ENCODE measurements around the gene ASB8. TPM values are rescaled to one million over a fixed set of nuclear protein-coding genes. Genes with fewer than 3 reads are reported as not detected.

ASB8 gene
- total RNA-seq, 4 donors from 2014 or later, result 134 to 359 (median 210) TPM

- Histone ChIP-seq H3K27me3 (no peaks in the 10 kb centered on the region), H3K4me1 (peaks cover 20 to 27% of the 10 kb centered on the region in 2 donors), H3K4me3 (peak overlapping the region; percentile 77 to 92 (median 89)), H3K27ac (peak overlapping the region; percentile 87 to 96 (median 90)), H3K36me3 (no peaks in the 10 kb centered on the region), H3K9me3 (no peaks in the 10 kb centered on the region)
- in situ Hi-C loops (cut with MboI; ENCODE audit: low sequenced_read_pairs in 4 of 4) (no loop called here), intact Hi-C loops (cut with DNase I; ENCODE audit: low total_unique reads) (loop anchor here (5.0 to 10.0 kb wide), 2 partner anchors 248 to 400 kb away; partner anchors contain the start of genes RPAP3 and ZNF641)
- ATAC-seq (no peak), DNase-seq (no peak)
- no peak for TF ChIP-seq CTCF (IDR thresholded peaks at IDR 0.05 in 4 of 5, conservative IDR thresholded peaks at IDR 0.05 in 1 of 5)
- TF ChIP-seq POLR2A (IDR thresholded peaks at IDR 0.05), result no peak
Observed at GRCh38 chr12:48106681-48107613, 50.4 kb downstream of the ASB8 start.

- peak; percentile 38 to 46 for TF ChIP-seq POLR2A (IDR thresholded peaks at IDR 0.05)
- peak in 4 of 5 experiments; percentile 6 to 51 (median 42) for TF ChIP-seq CTCF (IDR thresholded peaks at IDR 0.05 in 4 of 5, conservative IDR thresholded peaks at IDR 0.05 in 1 of 5)
- peaks cover 20 to 27% of the 10 kb centered on the region in 2 donors for H3K4me1 ChIP-seq
- H3K27ac ChIP-seq, result peak within 1 kb of the TSS; percentile 87 to 96 (median 90)
- in situ Hi-C loops (cut with MboI; ENCODE audit: low sequenced_read_pairs in 4 of 4), result no loop called here
- H3K36me3 ChIP-seq, result no peaks in the 10 kb centered on the region
- DNase-seq (peak; percentile 81 to 87), ATAC-seq (peak; percentile 94 to 97)
- no peaks in the 10 kb centered on the region for H3K9me3 ChIP-seq
- intact Hi-C loops (cut with DNase I; ENCODE audit: low total_unique reads), result loop anchor here (1.0 to 10.0 kb wide), 3 partner anchors 57 to 399 kb away; partner anchors contain the start of genes RPAP3 and ZNF641
- H3K27me3 ChIP-seq, result no peaks in the 10 kb centered on the region
- H3K4me3 ChIP-seq, result peak within 1 kb of the TSS; percentile 77 to 92 (median 89)
Observed at GRCh38 chr12:48105867-48106680, 51.2 kb downstream of the ASB8 start, which contains the start of gene SENP1. TSS of gene SENP1 (minus strand) at chr12:48106079. CDS start at chr12:48101472, 4,607 bp downstream.

- in situ Hi-C loops (cut with MboI; ENCODE audit: low sequenced_read_pairs in 4 of 4), result no loop called here
- intact Hi-C loops (cut with DNase I; ENCODE audit: low total_unique reads), result loop anchor here (1.0 to 10.0 kb wide), 3 partner anchors 58 to 398 kb away; partner anchors contain the start of genes RPAP3 and ZNF641
- DNase-seq (no peak), ATAC-seq (peak; percentile 4 to 50)
- no peaks in the 10 kb centered on the region for H3K36me3 ChIP-seq
- H3K27ac ChIP-seq, result peak overlapping the region; percentile 87 to 96 (median 90)
- peaks cover 20 to 27% of the 10 kb centered on the region in 2 donors for H3K4me1 ChIP-seq
- no peaks in the 10 kb centered on the region for H3K9me3 ChIP-seq
- peak overlapping the region; percentile 77 to 92 (median 89) for H3K4me3 ChIP-seq
- TF ChIP-seq POLR2A (IDR thresholded peaks at IDR 0.05) (no peak), CTCF (IDR thresholded peaks at IDR 0.05 in 4 of 5, conservative IDR thresholded peaks at IDR 0.05 in 1 of 5) (no peak)
- H3K27me3 ChIP-seq, result no peaks in the 10 kb centered on the region
Observed at GRCh38 chr12:48105321-48105866, 51.9 kb downstream of the ASB8 start.

- Histone ChIP-seq H3K27me3 (no peaks in the 10 kb centered on the region), H3K4me3 (peak overlapping the region; percentile 77 to 92 (median 89)), H3K36me3 (no peaks in the 10 kb centered on the region), H3K9me3 (no peaks in the 10 kb centered on the region), H3K4me1 (peaks cover 20 to 27% of the 10 kb centered on the region in 2 donors), H3K27ac (peak overlapping the region; percentile 87 to 96 (median 90))
- ATAC-seq (no peak), DNase-seq (no peak)
- intact Hi-C loops (cut with DNase I; ENCODE audit: low total_unique reads), result loop anchor here (10.0 kb wide), 1 partner anchor 250 kb away; the partner anchor contains the start of gene ZNF641
- in situ Hi-C loops (cut with MboI; ENCODE audit: low sequenced_read_pairs in 4 of 4), result loop anchor here in 1 of 4 donors (5.0 kb wide), 1 partner anchor 63 kb away; no protein-coding TSS in a partner anchor
- TF ChIP-seq POLR2A (IDR thresholded peaks at IDR 0.05) (no peak), CTCF (IDR thresholded peaks at IDR 0.05 in 4 of 5, conservative IDR thresholded peaks at IDR 0.05 in 1 of 5) (no peak)
Observed at GRCh38 chr12:48104531-48104930, 52.8 kb downstream of the ASB8 start.

Measured in gastrocnemius medialis (tissue), 4 donors.